Measurements from ENCODE around the gene SBK3.
"Not testable (repeated sequence)": the region's sequence is repeated elsewhere in the genome, so short reads cannot be mapped to it uniquely, and the experiment has no call there.

Gene SBK3, protein sequence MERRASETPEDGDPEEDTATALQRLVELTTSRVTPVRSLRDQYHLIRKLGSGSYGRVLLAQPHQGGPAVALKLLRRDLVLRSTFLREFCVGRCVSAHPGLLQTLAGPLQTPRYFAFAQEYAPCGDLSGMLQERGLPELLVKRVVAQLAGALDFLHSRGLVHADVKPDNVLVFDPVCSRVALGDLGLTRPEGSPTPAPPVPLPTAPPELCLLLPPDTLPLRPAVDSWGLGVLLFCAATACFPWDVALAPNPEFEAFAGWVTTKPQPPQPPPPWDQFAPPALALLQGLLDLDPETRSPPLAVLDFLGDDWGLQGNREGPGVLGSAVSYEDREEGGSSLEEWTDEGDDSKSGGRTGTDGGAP

DNA sequence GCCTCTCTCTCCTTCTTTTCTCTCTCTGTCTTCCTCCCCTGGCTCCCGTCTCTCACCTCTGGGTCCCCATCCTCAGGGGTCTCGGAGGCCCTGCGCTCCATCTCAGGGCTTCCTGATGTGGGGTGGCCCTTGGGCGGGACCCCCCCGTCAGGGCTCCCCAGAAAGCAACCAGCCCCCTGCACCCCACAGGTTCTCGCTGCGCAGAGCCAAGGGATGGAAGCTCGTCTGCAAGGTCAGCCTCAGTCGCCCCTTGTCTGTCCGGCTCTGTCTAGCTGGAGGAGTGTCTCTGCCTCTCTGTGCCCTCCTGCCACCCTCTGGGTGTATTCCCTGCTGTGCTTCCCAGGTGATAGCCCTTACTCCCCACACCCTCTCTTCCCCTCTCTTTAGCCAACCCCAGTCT is at the start of gene SBK3:
SBK3 (minus strand) TSS at position 101 of the 400 bp plus-strand sequence; CDS start at position 101, 0 bp downstream.
- DNase-seq = no peak

DNA sequence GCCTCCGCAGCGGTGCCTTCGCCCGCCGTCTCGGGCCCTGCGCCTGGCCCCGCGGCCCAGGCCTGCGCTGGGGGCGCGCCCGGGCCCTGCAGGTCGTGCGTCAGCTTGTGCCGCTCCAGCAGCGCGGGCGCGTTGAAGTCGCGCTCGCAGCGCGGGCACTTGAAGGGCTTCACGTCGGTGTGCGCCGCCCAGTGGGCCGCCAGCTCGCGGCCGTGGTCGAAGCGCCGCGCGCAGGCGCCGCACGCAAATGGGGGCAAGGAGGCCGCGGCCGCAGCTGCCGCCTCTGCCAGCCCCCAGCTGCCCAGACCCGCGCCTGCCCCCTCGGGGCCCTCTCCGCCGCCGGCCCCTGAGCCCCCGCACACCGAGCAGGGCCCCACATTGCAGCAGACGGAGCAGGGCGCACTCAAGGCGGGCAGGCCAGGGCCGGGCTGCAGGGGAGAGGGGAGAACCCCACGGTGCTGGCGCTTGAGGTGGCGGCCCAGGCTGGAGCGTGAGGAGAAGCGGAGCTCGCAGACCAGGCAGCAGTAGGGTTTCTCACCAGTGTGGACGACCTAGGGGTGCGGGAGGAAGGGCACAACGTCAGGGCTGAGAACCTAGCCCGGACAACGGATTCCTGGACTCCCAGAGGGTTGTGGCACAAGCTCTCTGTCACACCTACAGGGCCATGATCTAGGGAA is 47.9 kb upstream of the SBK3 start:
- DNase-seq = no peak

DNA sequence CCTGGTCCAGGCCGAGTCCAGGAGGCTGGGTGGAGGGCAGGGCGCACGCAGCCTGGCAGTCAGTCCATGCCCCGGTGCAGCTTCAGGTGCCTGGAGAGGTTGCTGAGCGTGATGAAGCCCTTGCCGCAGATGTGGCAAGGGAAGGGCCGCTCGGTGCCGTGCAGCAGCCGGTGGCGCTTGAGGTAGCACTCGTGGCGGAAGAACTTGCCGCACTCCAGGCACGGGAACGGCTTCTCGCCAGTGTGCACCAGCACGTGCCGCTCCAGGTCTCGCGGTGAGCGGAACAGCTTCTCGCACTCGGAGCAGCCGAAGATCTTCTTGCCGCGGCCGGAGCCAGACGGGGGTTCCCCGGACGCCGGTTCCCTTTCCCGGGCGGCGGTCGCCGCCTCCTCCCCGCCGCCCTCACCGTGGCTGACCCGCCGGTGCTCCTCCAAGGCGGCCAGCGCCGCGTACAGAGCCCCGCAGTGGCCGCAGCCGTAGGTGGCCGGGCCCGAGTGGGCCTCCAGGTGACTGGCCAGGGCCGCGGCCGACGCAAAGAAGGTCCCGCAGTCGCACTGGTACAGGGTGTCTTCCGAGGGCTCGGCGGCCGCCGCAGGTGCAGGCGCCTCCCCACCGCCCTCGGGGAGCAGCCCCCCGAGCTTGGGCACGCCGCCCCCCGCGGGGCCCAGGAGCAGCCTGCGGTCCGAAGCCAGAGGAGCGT is 47.2 kb upstream of the SBK3 start:
- no peak for DNase-seq

DNA sequence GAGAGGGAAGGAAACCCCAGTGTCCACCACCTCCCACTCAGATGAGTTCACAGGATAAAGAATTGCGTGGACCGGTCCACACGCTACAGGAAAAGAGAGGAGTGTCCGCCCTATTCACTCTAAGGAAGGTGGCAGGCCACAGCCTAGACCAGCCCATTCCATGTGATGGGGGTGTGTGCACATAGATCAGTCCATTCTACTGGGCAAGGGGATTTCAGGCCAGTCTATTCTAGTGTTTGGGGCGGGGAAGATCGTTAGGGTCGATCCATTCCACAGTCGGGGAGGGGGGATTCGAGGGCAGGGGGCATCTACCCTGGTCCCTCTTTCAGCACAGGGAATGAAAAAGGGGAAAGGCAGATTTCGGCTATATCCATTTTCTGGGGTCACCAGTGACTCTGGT is 46.2 kb upstream of the SBK3 start:
- no peak for DNase-seq

DNA sequence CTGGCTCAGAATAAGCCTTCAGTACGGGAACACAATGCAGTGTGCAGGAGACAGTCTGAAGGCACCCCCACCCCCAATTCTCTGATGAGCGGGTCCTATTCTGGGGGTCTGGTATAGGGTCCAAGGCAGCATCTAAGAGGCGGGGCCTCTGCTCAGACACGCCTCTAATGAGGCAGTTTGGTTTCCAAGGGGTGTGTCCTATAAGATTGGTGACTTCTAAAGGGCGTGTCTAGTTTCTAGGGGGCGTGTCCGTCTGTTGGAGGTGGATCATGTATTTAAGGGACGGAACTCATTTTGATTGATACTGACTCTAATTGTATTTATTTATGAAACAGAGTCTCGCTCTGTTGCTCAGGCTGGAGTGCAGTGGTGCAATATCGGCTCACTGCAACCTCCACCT is 45.3 kb upstream of the SBK3 start:
- DNase-seq = no peak

DNA sequence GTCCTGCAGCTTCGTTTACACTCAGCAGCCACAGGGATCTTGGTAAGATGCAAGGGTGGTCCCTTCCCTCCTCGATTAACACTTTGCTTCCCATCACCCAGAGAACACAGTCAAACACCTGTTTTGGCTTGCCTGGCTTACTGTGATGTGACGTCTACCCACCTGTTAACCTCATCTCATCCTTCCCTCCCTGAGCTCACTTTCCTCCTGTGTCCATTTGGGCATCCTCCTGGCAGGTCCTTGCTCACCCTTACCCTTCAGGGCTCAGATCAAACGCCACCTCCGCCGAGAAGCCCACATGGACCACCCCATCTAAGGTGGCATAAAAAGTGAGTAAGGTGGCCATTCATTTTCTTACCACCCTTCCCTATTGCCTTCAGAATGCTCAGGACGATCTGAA is 44.8 kb upstream of the SBK3 start:
- no peak for DNase-seq

DNA sequence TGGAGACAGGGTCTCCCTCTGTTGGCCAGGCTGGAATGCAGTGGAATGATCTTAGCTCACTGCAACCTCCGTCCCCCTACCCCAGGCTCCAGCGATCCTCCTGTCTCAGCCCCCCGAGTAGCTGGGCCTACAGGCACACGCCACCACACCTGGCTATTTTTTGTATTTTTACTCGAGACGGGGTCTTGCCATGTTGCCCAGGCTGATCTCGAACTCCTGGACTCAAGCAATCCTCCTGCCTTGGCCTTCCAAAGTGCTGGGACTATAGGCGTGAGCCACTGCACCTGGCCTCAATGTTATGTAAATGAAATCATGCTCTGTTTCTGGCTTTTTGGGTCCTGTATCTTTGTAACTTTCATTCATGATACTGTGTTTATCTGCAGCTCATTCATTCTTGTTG is 43.4 kb upstream of the SBK3 start:
- no peak for DNase-seq

DNA sequence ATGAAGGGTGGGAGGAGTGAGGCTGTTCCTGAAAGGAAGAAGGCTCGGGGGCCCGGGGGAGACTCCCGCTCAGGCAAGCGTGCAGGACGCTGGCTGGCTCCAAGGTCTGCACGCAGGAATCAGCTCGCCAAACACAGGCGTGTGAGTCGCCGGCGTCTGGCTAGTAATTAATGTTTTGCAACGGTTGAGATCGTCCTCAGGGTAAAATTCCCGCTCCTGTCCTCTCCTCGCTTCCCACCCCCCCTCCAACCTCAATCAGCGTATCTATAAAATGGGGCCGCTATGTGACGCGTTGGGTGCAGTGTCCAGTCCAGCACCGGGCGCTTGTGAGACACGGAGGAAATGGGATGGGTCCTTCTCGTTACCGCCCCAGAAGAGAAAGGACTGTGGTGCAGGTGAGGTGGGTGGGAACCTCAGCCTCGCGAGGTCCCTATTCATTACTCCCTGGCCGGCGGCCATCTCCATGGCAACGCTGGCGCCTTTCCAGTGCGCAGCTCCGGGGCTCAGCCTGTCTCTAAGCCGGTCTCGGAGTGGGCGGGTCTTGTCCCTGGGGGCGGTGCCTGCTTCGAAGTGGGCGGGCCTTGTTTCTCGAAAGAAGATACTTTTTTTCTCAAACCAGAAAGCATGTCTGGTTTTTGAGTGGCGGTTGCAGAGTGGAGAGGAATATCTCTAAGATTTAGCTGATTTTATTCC is 41.8 kb upstream of the SBK3 start:
- peak; percentile 94 for DNase-seq

DNA sequence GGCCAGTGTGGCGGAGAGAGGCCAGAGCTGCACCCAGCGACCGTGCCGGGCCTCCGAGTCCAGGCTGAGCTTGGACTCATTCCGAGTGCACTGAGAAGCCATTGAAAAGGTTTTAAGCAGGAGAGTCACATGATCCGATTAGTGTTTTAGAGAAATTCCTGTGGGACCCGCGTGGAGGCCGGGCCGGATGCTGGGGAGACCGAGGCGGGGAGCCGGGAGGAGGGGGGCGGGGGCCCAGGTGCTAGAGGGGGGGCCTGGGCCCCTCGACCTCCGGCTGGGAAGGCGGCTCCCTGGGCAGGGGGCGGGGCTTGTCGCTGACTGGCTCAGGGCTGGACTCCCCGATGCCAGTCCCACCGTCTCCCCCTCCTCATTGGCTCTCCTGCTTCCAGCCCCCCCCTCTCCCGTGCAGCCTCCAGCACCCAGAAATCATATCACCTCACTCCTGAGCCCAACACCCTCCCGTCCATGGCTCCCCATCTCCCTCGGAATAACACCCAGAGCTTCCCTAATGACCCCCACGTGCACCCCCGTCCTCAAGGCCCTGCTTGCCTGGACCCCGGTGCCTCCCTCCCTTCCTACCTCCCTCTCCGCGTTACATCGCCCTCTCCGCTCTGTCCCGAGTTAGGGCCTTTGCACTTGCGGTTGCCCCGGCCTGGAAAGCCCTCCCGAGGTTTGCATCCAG is 40.5 kb upstream of the SBK3 start:
- DNase-seq = peak; percentile 67

DNA sequence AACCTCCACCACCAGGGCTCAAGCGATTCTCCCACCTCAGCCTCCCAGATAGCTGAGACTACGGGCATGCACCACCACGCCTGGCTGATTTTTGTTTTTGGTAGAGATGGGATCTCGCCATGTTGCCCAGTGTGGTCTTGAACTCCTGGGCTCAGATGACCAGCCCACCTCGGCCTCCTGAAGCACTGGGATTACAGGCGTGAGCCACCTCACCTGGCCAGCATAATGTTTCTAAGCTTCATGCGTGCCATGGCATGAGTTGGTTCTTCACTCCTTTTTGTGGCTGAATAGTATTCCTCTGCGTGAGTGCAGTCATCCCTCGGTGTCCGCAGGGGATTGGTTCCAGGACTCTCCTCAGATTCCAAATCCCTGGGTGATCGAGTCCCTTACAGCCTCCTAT is 39.5 kb upstream of the SBK3 start:
- no peak for DNase-seq

DNA sequence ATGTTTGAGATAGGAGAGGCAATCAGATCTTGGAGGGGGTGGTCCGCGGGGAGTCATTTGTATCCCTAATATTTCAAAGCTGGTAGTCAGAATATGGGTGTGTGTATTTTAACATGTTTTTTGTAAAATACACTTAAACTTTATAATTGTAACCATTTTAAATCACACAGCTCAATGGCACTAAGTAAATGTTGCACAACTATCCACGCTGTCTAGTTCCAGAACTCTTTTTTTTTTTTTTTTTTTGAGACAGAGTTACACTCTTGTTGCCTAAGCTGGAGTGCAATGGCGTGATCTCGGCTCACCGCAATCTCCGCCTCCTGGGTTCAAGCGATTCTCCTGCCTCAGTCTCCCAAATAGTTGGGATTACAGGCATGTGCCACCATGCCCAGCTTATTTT is 38.6 kb upstream of the SBK3 start:
- not testable (repeated sequence) for DNase-seq

DNA sequence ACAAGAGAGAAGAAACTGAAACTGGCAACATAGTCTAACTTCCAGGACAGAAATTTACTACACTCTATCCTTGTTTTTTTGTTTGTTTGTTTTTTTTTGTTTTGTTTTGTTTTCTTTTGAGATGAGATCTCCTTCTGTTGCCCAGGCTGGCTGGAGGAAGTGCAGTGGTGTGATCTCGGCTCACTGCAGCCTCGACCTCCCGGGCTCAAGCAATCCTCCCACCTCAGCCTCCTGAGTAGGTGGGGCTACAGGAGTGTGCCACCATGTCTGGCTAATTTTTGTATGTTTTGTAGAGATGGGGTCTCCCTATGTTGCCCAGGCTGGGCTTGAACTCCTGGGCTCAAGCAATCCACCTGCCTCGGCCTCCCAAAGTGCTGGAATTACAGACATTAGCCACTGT is 36.9 kb upstream of the SBK3 start:
- DNase-seq = not testable (repeated sequence)

DNA sequence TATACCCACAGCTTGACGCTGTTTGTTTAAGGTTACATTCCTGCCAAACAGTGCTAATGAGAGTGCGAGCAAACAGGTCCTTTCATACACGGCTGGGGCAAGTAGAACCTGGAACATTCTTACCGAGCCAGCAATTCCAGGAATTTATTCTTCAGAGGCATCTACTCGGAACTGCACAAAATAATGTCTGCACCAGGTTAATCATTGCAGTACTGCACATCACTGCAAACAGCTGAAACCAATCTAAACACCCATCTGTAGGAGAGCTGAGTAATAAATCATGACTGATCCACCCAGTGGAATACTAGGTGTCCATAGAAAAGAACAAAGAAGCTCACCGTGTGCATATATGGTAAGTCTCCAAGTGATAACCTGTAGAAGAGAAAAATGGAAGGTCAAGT is 36.5 kb upstream of the SBK3 start:
- DNase-seq = peak; percentile 99

DNA sequence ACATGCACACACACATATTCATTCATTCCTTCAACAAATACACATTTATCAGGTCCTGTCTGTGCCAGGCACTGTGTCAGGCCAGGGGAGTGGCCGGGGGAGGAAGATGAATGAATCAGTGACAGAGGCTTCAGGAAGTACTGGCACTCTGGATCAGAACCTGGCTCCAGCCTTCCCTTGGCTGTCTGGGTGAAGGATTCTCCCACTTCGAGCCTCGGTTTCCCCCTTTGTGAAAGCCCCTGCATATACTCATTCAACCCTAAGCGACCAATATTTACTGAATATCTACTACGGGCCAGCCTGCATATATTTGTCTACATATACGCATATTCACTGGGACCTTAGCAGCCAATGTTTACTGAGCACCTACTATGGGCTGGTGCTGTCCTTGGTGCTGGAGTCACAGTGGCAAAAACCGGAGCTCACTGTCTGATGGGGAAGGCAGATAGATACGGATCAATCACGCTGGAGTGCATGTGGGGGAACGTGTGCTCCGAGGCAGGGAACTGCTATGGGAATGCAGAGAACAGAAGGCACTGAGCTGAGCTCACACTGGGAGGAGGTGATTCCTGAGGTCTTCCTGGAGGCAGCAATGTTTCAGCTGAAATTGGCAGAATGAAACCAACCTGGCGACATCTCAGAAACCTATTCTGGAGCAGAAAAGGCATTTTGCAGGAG is 35.9 kb upstream of the SBK3 start:
- DNase-seq = no peak

DNA sequence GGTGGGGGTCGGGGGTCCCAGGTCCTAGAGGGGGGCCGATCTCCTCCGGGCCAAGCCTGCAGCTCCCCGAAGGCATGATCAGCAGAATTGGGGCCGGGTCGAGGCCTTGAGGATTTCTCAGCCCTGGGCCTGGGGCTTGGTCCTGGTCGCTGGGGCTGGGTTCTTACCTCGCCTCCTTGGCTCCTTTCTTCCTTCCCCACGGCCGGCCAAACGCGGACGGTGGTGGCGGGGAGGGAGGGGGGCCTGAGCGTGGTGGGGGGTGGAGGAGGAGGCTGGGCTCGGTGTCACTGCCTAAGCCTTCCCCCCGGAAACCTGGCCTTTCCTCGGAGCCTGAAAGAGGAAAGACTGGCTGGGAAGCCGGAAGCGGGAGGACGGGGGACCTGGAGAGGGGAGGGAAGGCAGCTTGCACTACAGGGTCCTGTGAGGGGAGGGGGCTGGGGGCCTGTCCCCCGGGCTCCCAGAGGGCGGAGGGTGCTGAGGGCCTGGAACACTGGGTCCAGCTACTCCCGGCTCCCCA is 35.3 kb upstream of the SBK3 start, which contains the start of gene ZNF579:
ZNF579 (minus strand) TSS at position 221 of the 517 bp plus-strand sequence. CDS start 1,209 bp downstream, outside the sequence.
- peak; percentile 70 for DNase-seq

DNA sequence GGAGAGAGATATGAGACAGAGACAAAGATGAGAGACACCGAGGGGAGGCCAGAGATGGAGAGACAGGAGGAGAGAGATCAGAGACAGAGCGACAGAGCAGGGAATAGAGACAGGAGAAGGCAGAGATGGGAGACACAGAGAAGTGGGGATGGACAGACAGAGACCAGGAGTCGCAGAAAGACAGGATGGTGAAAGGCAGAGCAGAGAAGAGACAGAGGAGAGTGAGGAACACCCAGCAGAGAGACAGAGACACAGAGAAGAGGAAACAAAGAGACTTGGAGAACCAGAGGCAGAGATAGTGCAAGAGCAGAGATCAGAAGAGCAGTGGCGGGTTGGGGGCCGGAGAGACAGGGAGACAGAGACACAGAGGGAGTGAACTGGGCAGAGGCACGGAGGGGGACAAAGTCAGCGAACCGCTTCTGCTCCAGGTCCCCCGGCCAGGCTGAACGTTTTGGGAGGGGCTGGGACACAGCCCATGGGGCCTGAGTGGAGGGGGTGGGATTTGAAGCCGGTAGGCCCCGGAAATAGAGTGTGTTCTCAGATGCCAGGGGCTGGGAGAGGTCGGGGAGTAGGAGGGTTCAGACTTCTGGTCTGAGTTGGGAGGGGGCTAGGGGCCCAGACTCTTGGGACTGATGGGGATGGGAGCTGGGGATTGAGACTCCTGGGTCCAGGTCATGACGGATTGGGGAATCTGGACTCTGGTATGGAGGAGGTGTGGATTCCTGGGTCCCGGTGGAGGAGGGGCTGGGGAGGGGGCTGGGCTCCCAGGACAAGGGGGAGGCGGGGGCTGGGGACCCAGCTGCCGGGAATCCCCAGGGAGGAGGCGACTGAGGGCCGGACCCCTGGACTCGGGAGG is 34.7 kb upstream of the SBK3 start:
- DNase-seq = peak; percentile 54

DNA sequence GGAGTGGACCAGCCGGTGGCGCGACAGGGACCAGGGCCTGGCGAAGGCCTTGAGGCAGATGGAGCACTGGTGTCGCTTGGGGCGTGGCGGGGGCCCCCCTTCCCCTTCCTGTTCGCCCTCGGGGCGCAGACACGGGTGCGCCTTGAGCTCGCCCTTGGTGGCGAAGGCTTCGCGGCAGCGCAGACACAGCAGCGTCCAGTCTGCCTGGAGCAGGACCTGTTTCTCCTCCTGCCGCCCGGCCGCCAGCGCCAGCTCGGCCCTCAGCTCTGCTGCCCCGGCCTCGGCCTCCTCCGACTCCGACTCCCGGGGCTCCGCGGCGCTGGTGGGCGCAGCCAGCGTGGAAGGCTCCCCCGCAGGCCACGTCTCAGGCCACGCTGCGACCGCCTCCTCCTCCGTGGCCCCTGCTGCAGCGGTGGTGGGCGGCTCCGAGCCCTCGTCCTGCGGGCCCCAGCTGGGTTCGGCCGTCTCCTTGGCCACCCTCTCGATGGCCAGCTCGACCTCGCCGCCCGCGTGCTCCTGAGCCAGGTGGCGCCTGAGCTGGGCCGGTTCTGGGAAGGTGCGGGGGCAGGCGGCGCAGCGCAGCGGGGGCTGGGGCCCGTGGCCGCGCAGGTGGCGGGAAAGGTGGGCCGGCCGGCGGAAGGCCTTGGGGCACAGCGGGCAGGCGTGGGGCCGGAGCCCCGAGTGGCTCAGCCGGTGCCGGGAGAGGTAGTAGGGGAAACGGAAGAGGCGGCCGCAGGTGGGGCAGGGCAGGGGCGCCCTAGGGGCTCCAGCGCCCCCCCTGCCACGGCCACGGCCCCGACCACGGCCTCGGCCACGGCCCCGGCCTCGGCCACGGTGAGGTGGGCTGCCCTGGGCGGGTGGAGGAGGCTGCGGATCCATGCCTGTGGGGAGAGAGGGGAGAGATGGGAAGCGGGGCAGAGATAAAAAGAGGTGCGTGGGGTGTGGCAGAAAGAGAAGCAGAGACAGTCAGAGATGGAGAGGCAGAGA is 33.7 kb upstream of the SBK3 start:
- no peak for DNase-seq

DNA sequence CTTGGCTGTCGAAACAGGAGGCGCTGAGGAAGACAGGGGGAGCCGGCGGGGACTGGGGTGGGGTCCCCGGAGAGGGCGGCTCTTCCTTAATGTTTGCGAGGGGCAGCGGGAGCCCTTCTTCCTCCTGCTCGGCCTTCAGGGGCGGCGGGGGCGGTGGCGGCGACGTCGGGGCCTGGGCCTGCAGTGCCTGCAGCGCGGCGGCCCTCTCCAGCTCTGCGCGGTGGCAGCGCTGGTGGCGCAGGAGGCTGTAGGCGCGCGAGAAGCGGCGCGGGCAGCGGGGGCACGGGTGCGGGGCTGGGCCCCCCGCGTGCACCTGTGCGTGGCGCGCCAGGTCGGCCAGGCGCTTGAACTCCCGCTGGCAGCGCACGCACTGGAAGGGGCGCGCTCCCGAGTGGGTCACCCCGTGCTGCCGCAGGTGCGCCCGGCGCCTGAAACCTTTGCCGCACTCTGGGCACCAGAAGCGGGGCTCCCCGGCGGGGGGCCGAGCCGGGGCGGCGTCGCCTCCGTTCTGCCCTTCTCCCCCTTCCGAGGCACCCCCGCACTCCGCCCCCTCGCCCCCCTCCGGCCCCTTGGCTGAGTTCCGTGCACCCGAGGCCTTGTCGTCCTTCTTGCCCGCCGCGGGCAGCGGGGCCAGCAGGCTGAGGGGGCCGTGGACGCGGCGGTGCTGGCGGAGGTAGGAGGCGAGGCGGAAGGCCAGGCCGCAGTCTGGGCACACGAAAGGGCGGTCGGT is 32.9 kb upstream of the SBK3 start:
- DNase-seq = no peak

DNA sequence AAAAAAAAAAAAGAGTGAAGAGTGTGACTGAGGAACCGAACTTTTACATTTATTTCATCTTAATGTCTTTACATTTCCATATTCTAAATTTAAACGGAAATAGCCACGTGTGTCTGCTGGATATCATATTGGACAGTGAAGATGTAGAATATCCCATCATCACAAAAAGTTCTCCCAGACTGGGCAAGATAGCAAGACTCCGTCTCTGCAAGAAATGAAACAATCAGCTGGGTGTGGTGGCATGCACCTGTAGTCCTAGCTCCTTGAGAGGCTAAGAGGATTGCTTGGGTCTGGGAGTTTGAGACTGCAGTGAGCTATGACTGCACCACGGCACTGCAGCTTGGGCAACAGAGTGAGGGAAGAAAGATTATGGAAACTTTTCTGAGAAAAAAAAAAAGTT is 31.4 kb upstream of the SBK3 start:
- DNase-seq = no peak
